ENCODE measurements around the gene C9orf152.

DNA sequence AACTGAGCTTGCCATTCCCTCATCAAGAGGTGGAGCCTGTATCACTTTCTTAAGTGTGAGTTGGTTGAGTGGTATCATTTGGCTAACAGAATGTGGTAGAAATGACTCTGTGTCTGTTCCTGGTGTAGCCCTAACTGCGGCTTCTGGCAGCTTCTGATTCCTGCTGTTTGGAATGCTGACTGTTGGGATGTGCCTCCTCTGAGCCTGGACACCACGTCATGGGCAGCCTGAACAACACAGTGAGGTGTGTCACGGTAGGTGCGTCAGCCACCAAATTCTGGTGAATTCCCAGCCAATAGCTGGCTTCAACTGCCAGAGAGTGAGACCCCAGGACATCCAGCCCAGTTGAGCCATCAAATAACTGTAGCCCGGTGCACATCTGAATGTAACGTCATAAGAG is 6.1 kb upstream of the C9orf152 start:
- TF ChIP-seq, protein P1, sequence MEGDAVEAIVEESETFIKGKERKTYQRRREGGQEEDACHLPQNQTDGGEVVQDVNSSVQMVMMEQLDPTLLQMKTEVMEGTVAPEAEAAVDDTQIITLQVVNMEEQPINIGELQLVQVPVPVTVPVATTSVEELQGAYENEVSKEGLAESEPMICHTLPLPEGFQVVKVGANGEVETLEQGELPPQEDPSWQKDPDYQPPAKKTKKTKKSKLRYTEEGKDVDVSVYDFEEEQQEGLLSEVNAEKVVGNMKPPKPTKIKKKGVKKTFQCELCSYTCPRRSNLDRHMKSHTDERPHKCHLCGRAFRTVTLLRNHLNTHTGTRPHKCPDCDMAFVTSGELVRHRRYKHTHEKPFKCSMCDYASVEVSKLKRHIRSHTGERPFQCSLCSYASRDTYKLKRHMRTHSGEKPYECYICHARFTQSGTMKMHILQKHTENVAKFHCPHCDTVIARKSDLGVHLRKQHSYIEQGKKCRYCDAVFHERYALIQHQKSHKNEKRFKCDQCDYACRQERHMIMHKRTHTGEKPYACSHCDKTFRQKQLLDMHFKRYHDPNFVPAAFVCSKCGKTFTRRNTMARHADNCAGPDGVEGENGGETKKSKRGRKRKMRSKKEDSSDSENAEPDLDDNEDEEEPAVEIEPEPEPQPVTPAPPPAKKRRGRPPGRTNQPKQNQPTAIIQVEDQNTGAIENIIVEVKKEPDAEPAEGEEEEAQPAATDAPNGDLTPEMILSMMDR (IDR thresholded peaks at IDR 0.05), result no peak
- TF ChIP-seq ZFX (IDR thresholded peaks at IDR 0.05; ENCODE audit: borderline replicate concordance), result no peak

Data from 22Rv1 (cell line).